A673 (cell line): ENCODE results near the gene MACROH2A2.

Source experiments
- EZH2 ChIP-seq: fragments of 200-600 bp; sonication (generic); IDR thresholded peaks from 2 replicates; pipeline ENCODE4 v1.6.1; 2017; ENCODE audit warnings: borderline replicate concordance, low read depth, mild to moderate bottlenecking, mixed read lengths, antibody characterized with exemption, low read length; ENCODE audit not compliant: poor library complexity, severe bottlenecking
- TF ChIP-seq, protein P1 (sequence below): fragments of 300-800, 200-600 bp; sonication (generic); conservative IDR thresholded peaks from 2 replicates; pipeline ENCODE4 v1.5.1; 2017; ENCODE audit warnings: low read depth, mild to moderate bottlenecking, antibody characterized with exemption, low read length, moderate library complexity, mixed read lengths

DNA sequence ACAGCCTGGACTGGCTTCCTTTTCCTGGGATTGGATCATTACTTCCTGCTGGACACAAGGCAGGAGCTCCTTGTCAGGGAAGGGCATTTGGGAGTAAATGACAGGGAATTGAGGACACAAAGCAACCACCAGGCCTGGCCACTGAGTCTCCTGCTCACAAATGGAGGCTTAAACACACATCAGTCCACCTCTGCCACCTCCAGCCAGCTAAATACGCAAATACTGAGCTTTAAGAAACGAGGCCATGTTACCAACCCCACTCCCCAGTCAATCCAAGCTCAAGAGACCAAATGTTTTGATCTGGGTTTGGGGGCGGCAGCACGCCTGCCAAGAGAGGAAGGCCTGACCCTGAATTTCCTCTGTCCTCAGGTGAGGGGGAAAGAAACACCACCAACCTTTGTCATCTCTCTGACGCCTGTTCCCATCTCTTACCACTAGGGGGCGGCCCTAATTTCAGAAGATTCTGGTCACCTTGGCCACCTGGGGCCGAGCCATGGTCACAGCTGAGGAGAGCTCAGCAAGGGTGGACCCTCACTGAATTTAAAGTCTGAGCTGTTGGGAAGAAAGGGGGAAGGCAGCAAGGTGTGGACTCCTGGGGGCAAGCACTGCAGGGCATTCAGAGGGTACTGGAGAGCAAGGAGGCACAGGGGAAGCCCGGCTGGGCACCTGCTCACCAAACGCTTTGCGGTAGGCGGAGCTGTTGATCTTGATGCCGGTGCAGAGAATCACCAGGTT lies 63.5 kb downstream of the MACROH2A2 start:
- TF ChIP-seq, protein P1, sequence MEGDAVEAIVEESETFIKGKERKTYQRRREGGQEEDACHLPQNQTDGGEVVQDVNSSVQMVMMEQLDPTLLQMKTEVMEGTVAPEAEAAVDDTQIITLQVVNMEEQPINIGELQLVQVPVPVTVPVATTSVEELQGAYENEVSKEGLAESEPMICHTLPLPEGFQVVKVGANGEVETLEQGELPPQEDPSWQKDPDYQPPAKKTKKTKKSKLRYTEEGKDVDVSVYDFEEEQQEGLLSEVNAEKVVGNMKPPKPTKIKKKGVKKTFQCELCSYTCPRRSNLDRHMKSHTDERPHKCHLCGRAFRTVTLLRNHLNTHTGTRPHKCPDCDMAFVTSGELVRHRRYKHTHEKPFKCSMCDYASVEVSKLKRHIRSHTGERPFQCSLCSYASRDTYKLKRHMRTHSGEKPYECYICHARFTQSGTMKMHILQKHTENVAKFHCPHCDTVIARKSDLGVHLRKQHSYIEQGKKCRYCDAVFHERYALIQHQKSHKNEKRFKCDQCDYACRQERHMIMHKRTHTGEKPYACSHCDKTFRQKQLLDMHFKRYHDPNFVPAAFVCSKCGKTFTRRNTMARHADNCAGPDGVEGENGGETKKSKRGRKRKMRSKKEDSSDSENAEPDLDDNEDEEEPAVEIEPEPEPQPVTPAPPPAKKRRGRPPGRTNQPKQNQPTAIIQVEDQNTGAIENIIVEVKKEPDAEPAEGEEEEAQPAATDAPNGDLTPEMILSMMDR, result peak; percentile 97
- TF ChIP-seq EZH2, result no peak
